WTC11 (cell line): ENCODE data around the gene OIT3. TPM values are rescaled to one million over a fixed set of nuclear protein-coding genes. Genes with fewer than 3 reads are reported as not detected.

Experiments
- ATAC-seq: fragments of 200-7000 bp; cut with Tn5 transposase; 2 replicates; pipeline ENCODE4 v1.10.0; 2021; ENCODE audit warnings: mild to moderate bottlenecking, moderate library complexity
- CTCF ChIA-PET: fragments of 300-600 bp; sonication (Branson Sonifier 250); formaldehyde crosslinking; loops from one replicate; lab custom pipeline; 2021; ENCODE audit warnings: antibody characterized with exemption; lab: Charles Lee
- POLR2A ChIA-PET: fragments of 350-600 bp; sonication (Branson Sonifier 250); formaldehyde crosslinking; loops from one replicate; lab custom pipeline; 2021; ENCODE audit warnings: antibody characterized with exemption; lab: Charles Lee
- DNase-seq: peaks from one replicate; pipeline ENCODE4 v3.0.0; 2021; ENCODE audit warnings: low spot score
- H3K27ac Mint-ChIP-seq: 2 replicates; pipeline ENCODE4 v1.8.0; 2021; ENCODE audit warnings: mixed read lengths
- H3K27me3 Mint-ChIP-seq: 2 replicates; pipeline ENCODE4 v1.8.0; 2021; ENCODE audit warnings: low read depth, mild to moderate bottlenecking, moderate library complexity, mixed read lengths
- H3K36me3 Mint-ChIP-seq: 2 replicates; pipeline ENCODE4 v1.8.0; 2021; ENCODE audit warnings: mixed read lengths
- H3K4me1 Mint-ChIP-seq: 2 replicates; pipeline ENCODE4 v1.8.0; 2022; ENCODE audit warnings: mixed read lengths
- H3K4me3 Mint-ChIP-seq: 2 replicates; pipeline ENCODE4 v1.8.0; 2021; ENCODE audit warnings: mild to moderate bottlenecking, moderate library complexity, mixed read lengths
- H3K9me3 Mint-ChIP-seq: 2 replicates; pipeline ENCODE4 v1.8.0; 2021; ENCODE audit warnings: mixed read lengths
- CREB1 ChIP-seq: sonication (generic); formaldehyde crosslinking; IDR thresholded peaks from 2 replicates; pipeline ENCODE4 v1.8.0; 2023; ENCODE audit warnings: mild to moderate bottlenecking, missing genetic modification reagents
- CREM ChIP-seq: sonication (generic); formaldehyde crosslinking; IDR thresholded peaks from 2 replicates; pipeline ENCODE4 v1.8.1; 2022; ENCODE audit warnings: mild to moderate bottlenecking, missing genetic modification reagents, moderate library complexity
- ERG ChIP-seq: fragments of 250-450 bp; sonication (Bioruptor Pico); IDR thresholded peaks from 2 replicates; pipeline ENCODE4 v1.8.0; 2021; ENCODE audit warnings: mild to moderate bottlenecking
- FOXJ3 ChIP-seq: sonication (generic); formaldehyde crosslinking; IDR thresholded peaks from 2 replicates; pipeline ENCODE4 v1.9.0; 2021; ENCODE audit warnings: missing genetic modification reagents, mild to moderate bottlenecking, borderline replicate concordance
- NFYB ChIP-seq: sonication (generic); formaldehyde crosslinking; conservative IDR thresholded peaks from 2 replicates; pipeline ENCODE4 v1.8.0; 2022; ENCODE audit warnings: low read depth, missing genetic modification reagents
- NR1H2 ChIP-seq: sonication (generic); formaldehyde crosslinking; IDR thresholded peaks from 2 replicates; pipeline ENCODE4 v1.9.0; 2021; ENCODE audit warnings: mild to moderate bottlenecking, moderate library complexity, missing genetic modification reagents
- RORB ChIP-seq: fragments of 250-450 bp; sonication (Bioruptor Pico); IDR thresholded peaks from 2 replicates; pipeline ENCODE4 v1.9.0; 2021; ENCODE audit warnings: mild to moderate bottlenecking
- TEAD4 ChIP-seq: sonication (generic); formaldehyde crosslinking; IDR thresholded peaks from 2 replicates; pipeline ENCODE4 v1.8.0; 2022; ENCODE audit warnings: mild to moderate bottlenecking, missing genetic modification reagents
- ZNF138 ChIP-seq: sonication (generic); formaldehyde crosslinking; conservative IDR thresholded peaks from 2 replicates; pipeline ENCODE4 v1.8.1; 2022; ENCODE audit warnings: mild to moderate bottlenecking, moderate library complexity, missing genetic modification reagents
- ZNF232 ChIP-seq: sonication (generic); formaldehyde crosslinking; IDR thresholded peaks from 2 replicates; pipeline ENCODE4 v1.8.0; 2022; ENCODE audit warnings: mild to moderate bottlenecking, missing genetic modification reagents
- ZNF317 ChIP-seq: sonication (generic); formaldehyde crosslinking; IDR thresholded peaks from 2 replicates; pipeline ENCODE4 v1.8.1; 2023; ENCODE audit warnings: low read depth, mild to moderate bottlenecking, moderate library complexity, missing genetic modification reagents, borderline replicate concordance
- total RNA-seq: library from RNA; stranded (reverse); gene quantifications from 3 replicates; pipeline ENCODE4 v1.2.3, GENCODE V29; 2021
- TF ChIP-seq, protein P1 (sequence below): sonication (generic); formaldehyde crosslinking; IDR thresholded peaks from 2 replicates; pipeline ENCODE4 v1.8.0; 2022; ENCODE audit warnings: mild to moderate bottlenecking, missing genetic modification reagents

The OIT3 gene
- total RNA-seq, 1 experiment from 2014 or later: not detected

GRCh38 chr10:72981028-72981881, 87.7 kb downstream of the OIT3 start (continued):
- TF ChIP-seq, protein P1, sequence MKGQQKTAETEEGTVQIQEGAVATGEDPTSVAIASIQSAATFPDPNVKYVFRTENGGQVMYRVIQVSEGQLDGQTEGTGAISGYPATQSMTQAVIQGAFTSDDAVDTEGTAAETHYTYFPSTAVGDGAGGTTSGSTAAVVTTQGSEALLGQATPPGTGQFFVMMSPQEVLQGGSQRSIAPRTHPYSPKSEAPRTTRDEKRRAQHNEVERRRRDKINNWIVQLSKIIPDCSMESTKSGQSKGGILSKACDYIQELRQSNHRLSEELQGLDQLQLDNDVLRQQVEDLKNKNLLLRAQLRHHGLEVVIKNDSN (CRISPR knock-in tag): no peak
- TF ChIP-seq CREM (CRISPR knock-in tag) (no peak), ZNF232 (no peak), ZNF138 (CRISPR knock-in tag) (no peak), NFYB (CRISPR knock-in tag) (no peak), RORB (no peak), TEAD4 (no peak), ZNF317 (CRISPR knock-in tag) (no peak), NR1H2 (CRISPR knock-in tag) (no peak), ERG (no peak), FOXJ3 (no peak)

DNA sequence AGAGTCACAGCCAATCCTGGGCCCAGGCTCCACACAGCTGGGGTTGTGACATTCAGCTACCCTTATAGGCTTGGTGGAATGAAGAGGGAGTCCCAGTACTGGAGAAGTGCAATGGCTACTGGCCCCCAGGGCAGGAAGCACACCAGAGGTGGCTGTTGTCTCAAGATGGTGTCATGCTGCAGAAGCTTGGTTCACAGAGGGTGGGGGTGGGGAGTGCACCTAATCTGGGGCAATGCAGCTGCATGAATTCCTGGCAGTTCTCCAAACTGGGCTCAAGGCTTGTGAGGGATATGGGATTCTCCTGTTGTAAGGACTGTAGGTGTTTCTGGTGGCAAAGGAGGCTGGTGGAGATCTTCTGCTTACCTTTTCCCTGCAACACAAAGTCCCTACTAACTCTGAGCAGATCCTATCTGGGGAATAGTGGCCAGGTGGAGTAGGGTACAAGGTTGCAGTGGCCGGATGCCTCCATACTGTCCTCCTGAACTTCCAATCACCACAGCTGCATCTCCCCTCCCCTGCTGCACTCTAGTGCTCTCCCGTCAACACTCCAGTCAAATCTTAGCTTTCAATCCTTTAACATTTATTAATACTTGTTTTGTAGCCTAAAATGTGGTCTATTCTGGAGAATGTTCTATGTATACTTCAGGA, 88.5 kb downstream of the OIT3 start:
- TF ChIP-seq CREB1 (CRISPR knock-in tag): no peak
- DNase-seq: no peak
- ChIA-PET CTCF (no interaction called here), POLR2A (interaction anchor here (0.7 kb wide), 1 partner anchor 19 kb away, joined by 6 read pairs; no protein-coding TSS in a partner anchor)
- no peak overlapping the region for H3K27ac Mint-ChIP-seq
- peaks cover 28% of the 10 kb centered on the region for H3K36me3 Mint-ChIP-seq
- peaks cover 3% of the 10 kb centered on the region; the same call in 1 of the 2 replicates for H3K27me3 Mint-ChIP-seq
- H3K9me3 Mint-ChIP-seq: peaks cover 40% of the 10 kb centered on the region
- no peak overlapping the region for H3K4me3 Mint-ChIP-seq
- no peaks in the 10 kb centered on the region for H3K4me1 Mint-ChIP-seq
- ATAC-seq: no peak; the same call in 1 of the 2 replicates

Other genes starting within 250 kb of the OIT3 start
- 36.5 to 41.4 TPM (median 37.2 TPM) in 3 replicates for gene MCU, start 201.6 kb upstream of the OIT3 start, total RNA-seq
- gene PLA2G12B, start 61.1 kb downstream of the OIT3 start, total RNA-seq: not detected in 3 replicates
- gene P4HA1, start 203.1 kb downstream of the OIT3 start, total RNA-seq: 34.4 to 62.8 TPM (median 59.9 TPM) in 3 replicates
- 1.8 to 2.9 TPM (median 2.0 TPM) in 3 replicates for gene NUDT13, start 216.7 kb downstream of the OIT3 start, total RNA-seq